Measurements from ENCODE around the gene DLG2.

DLG2 gene

DNA sequence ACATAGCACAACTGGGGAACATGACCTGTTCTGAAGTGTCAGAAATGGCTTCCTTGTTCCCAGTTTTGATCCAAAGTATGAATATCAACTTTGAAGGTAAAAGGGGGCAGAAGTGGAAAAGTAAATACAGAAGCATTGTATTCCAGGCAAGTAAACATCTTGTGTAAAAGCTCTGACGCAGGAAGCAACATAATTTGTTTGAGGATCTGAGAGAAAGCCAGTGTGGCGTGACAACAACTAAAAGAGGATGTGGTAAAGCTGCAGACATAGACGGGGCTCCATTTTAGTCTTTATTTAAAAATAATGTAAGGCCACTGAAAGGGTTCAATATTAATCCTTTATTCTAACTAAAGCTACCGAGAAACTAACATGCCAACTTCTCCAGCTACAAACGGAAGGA lies 310.2 kb downstream of the DLG2 start:
- no peaks in the 10 kb centered on the region for H3K36me3 ChIP-seq (ENCODE audit: control insufficient read depth, insufficient read depth, low read length)
- DNase-seq, result no peak
- H3K27me3 ChIP-seq (replicated peaks; ENCODE audit: control insufficient read depth, insufficient read depth, low read length, poor library complexity, severe bottlenecking), result no peaks in the 10 kb centered on the region
- H3K9me3 ChIP-seq (ENCODE audit: control insufficient read depth, low read length), result no peaks in the 10 kb centered on the region
- no peaks in the 10 kb centered on the region for H3K4me1 ChIP-seq (ENCODE audit: control insufficient read depth, insufficient read depth, low read length, poor library complexity, severe bottlenecking)
- no peak overlapping the region for H3K4me3 ChIP-seq (ENCODE audit: insufficient read depth, low read depth, low read length, poor library complexity, severe bottlenecking)
- no peak overlapping the region for H3K27ac ChIP-seq (ENCODE audit: insufficient read depth, low read length, poor library complexity, severe bottlenecking)

DNA sequence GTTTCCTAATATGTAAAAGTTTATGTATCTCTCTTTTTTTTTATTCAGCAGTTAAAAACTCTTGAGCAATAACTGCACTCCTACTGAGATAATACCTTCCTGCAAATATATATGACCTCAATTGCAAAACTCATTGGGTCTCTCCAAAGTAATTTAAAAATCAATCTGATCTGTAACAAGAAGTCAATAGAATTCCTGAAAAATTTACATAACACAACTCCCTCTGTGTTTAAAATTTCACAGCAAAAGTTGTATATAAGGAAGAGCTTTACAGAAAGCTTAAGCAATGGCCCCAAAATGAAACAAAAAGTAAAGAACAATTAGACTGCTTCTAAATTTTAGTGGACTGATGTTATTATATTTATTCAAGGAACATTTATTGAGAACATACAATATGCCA lies 313.4 kb downstream of the DLG2 start:
- Histone ChIP-seq H3K4me3 (ENCODE audit: insufficient read depth, low read depth, low read length, poor library complexity, severe bottlenecking) (no peak overlapping the region), H3K27me3 (replicated peaks; ENCODE audit: control insufficient read depth, insufficient read depth, low read length, poor library complexity, severe bottlenecking) (no peaks in the 10 kb centered on the region), H3K9me3 (ENCODE audit: control insufficient read depth, low read length) (no peaks in the 10 kb centered on the region), H3K36me3 (ENCODE audit: control insufficient read depth, insufficient read depth, low read length) (no peaks in the 10 kb centered on the region), H3K4me1 (ENCODE audit: control insufficient read depth, insufficient read depth, low read length, poor library complexity, severe bottlenecking) (no peaks in the 10 kb centered on the region), H3K27ac (ENCODE audit: insufficient read depth, low read length, poor library complexity, severe bottlenecking) (no peak overlapping the region)
- DNase-seq, result no peak

- Histone ChIP-seq H3K36me3 (ENCODE audit: control insufficient read depth, insufficient read depth, low read length) (no peaks in the 10 kb centered on the region), H3K4me3 (ENCODE audit: insufficient read depth, low read depth, low read length, poor library complexity, severe bottlenecking) (no peak overlapping the region), H3K4me1 (ENCODE audit: control insufficient read depth, insufficient read depth, low read length, poor library complexity, severe bottlenecking) (no peaks in the 10 kb centered on the region), H3K9me3 (ENCODE audit: control insufficient read depth, low read length) (no peaks in the 10 kb centered on the region), H3K27ac (ENCODE audit: insufficient read depth, low read length, poor library complexity, severe bottlenecking) (no peak overlapping the region), H3K27me3 (replicated peaks; ENCODE audit: control insufficient read depth, insufficient read depth, low read length, poor library complexity, severe bottlenecking) (no peaks in the 10 kb centered on the region)
- no peak for DNase-seq
Observed at GRCh38 chr11:85310479-85310878, 316.7 kb downstream of the DLG2 start.

- Histone ChIP-seq H3K36me3 (ENCODE audit: control insufficient read depth, insufficient read depth, low read length) (no peaks in the 10 kb centered on the region), H3K27me3 (replicated peaks; ENCODE audit: control insufficient read depth, insufficient read depth, low read length, poor library complexity, severe bottlenecking) (no peaks in the 10 kb centered on the region), H3K4me3 (ENCODE audit: insufficient read depth, low read depth, low read length, poor library complexity, severe bottlenecking) (no peak overlapping the region), H3K27ac (ENCODE audit: insufficient read depth, low read length, poor library complexity, severe bottlenecking) (no peak overlapping the region), H3K4me1 (ENCODE audit: control insufficient read depth, insufficient read depth, low read length, poor library complexity, severe bottlenecking) (no peaks in the 10 kb centered on the region), H3K9me3 (ENCODE audit: control insufficient read depth, low read length) (no peaks in the 10 kb centered on the region)
- DNase-seq, result no peak
Observed at GRCh38 chr11:85307366-85307765, 319.8 kb downstream of the DLG2 start.

DNA sequence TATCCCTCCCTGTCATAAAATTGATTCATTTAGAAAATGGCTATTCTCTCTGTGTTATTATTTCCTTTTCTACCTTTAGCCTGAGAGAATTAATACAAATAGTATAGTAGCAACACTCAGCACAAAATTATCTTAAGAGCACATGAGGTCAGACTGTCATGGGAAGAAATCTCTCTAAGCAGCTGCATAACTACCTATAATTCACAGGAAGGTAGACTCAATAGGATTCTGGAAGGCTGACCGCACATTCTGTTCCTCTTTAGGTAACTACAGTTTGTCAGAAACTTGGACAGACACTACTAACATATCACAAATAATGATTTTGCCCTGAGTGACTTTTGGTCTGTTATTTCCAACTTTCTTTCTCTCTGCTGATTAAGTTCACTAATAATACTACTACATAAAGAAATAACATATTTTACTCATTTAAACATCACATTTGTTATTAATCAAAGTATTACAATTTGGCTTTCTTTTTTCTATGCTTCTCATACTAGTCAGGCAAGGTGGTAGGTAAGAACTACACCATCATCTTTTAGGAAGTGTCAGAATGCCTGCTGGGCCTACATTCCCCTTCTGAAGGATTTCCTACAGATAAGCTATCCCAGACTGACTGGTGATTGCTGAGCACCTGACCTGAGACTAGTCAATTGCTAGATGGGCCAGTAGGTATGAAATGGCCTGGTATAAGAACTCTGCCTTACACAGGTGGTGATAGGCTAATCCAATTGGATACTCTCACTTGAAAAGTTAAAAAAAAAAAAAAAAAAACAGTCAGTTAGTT lies 325.1 kb downstream of the DLG2 start:
- Histone ChIP-seq H3K9me3 (ENCODE audit: control insufficient read depth, low read length) (no peaks in the 10 kb centered on the region), H3K4me3 (ENCODE audit: insufficient read depth, low read depth, low read length, poor library complexity, severe bottlenecking) (no peak overlapping the region), H3K4me1 (ENCODE audit: control insufficient read depth, insufficient read depth, low read length, poor library complexity, severe bottlenecking) (no peaks in the 10 kb centered on the region), H3K36me3 (ENCODE audit: control insufficient read depth, insufficient read depth, low read length) (no peaks in the 10 kb centered on the region), H3K27ac (ENCODE audit: insufficient read depth, low read length, poor library complexity, severe bottlenecking) (no peak overlapping the region), H3K27me3 (replicated peaks; ENCODE audit: control insufficient read depth, insufficient read depth, low read length, poor library complexity, severe bottlenecking) (no peaks in the 10 kb centered on the region)
- DNase-seq, result no peak

- Histone ChIP-seq H3K27me3 (replicated peaks; ENCODE audit: control insufficient read depth, insufficient read depth, low read length, poor library complexity, severe bottlenecking) (no peaks in the 10 kb centered on the region), H3K9me3 (ENCODE audit: control insufficient read depth, low read length) (no peaks in the 10 kb centered on the region), H3K4me3 (ENCODE audit: insufficient read depth, low read depth, low read length, poor library complexity, severe bottlenecking) (no peak overlapping the region), H3K36me3 (ENCODE audit: control insufficient read depth, insufficient read depth, low read length) (no peaks in the 10 kb centered on the region), H3K27ac (ENCODE audit: insufficient read depth, low read length, poor library complexity, severe bottlenecking) (no peak overlapping the region), H3K4me1 (ENCODE audit: control insufficient read depth, insufficient read depth, low read length, poor library complexity, severe bottlenecking) (no peaks in the 10 kb centered on the region)
- no peak for DNase-seq
Observed at GRCh38 chr11:85299258-85299942, 327.7 kb downstream of the DLG2 start.

- no peak for DNase-seq
- H3K4me1 ChIP-seq (ENCODE audit: control insufficient read depth, insufficient read depth, low read length, poor library complexity, severe bottlenecking), result no peaks in the 10 kb centered on the region
Observed at GRCh38 chr11:85295694-85296271, 331.4 kb downstream of the DLG2 start.

GRCh38 chr11:85281550-85281949 lies 345.6 kb downstream of the DLG2 start:
- no peaks in the 10 kb centered on the region for H3K4me1 ChIP-seq (ENCODE audit: control insufficient read depth, insufficient read depth, low read length, poor library complexity, severe bottlenecking)
- no peak overlapping the region for H3K4me3 ChIP-seq (ENCODE audit: insufficient read depth, low read depth, low read length, poor library complexity, severe bottlenecking)
- H3K27ac ChIP-seq (ENCODE audit: insufficient read depth, low read length, poor library complexity, severe bottlenecking), result no peak overlapping the region
- H3K27me3 ChIP-seq (replicated peaks; ENCODE audit: control insufficient read depth, insufficient read depth, low read length, poor library complexity, severe bottlenecking), result no peaks in the 10 kb centered on the region
- DNase-seq, result no peak
- H3K36me3 ChIP-seq (ENCODE audit: control insufficient read depth, insufficient read depth, low read length), result no peaks in the 10 kb centered on the region
- H3K9me3 ChIP-seq (ENCODE audit: control insufficient read depth, low read length), result no peaks in the 10 kb centered on the region

More at GRCh38 chr11:85295694-85296271, 331.4 kb downstream of the DLG2 start:
- Histone ChIP-seq H3K27ac (ENCODE audit: insufficient read depth, low read length, poor library complexity, severe bottlenecking) (no peak overlapping the region), H3K36me3 (ENCODE audit: control insufficient read depth, insufficient read depth, low read length) (no peaks in the 10 kb centered on the region), H3K4me3 (ENCODE audit: insufficient read depth, low read depth, low read length, poor library complexity, severe bottlenecking) (no peak overlapping the region), H3K9me3 (ENCODE audit: control insufficient read depth, low read length) (no peaks in the 10 kb centered on the region), H3K27me3 (replicated peaks; ENCODE audit: control insufficient read depth, insufficient read depth, low read length, poor library complexity, severe bottlenecking) (no peaks in the 10 kb centered on the region)

DNA sequence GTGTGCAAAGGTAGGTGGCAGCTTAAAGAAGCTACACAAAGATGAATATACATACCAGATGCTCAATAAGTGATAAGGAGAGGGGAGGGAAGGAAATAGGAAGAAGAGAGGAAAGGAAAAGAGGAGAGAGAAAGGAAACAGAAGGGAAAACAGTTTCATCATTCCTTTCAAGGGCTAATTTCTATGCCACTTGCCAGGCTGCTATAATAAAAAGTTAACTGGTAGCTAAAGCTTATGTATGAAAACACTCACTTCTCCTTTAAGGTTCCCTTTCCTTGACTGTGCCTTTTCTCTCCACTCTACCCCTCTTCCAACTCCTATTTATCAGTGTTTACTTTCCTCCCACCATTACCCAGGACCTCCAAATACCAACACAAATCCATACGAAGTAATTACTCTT lies 347.9 kb downstream of the DLG2 start:
- H3K36me3 ChIP-seq (ENCODE audit: control insufficient read depth, insufficient read depth, low read length), result no peaks in the 10 kb centered on the region
- no peaks in the 10 kb centered on the region for H3K9me3 ChIP-seq (ENCODE audit: control insufficient read depth, low read length)
- DNase-seq, result no peak
- H3K4me1 ChIP-seq (ENCODE audit: control insufficient read depth, insufficient read depth, low read length, poor library complexity, severe bottlenecking), result no peaks in the 10 kb centered on the region
- no peaks in the 10 kb centered on the region for H3K27me3 ChIP-seq (replicated peaks; ENCODE audit: control insufficient read depth, insufficient read depth, low read length, poor library complexity, severe bottlenecking)
- no peak overlapping the region for H3K4me3 ChIP-seq (ENCODE audit: insufficient read depth, low read depth, low read length, poor library complexity, severe bottlenecking)
- H3K27ac ChIP-seq (ENCODE audit: insufficient read depth, low read length, poor library complexity, severe bottlenecking), result no peak overlapping the region

DNA sequence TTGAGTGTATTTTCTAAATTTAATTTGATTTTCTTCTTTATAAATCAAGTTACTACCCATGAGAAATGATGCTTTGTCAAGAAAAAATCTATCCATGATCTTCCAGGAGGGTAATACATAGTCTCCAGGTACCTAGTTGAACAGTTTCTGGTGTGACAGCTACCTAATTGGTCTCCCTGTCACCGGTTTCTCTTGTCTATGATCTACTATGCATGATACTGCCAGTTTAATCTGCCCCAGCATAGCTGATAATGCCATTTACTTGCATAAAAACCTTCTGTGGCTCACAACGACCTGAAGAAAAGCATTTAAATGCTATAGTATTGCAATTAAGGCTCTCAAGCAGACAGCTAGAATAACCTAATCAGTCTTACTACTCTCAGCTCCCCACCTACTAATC lies 349.5 kb downstream of the DLG2 start:
- Histone ChIP-seq H3K4me1 (ENCODE audit: control insufficient read depth, insufficient read depth, low read length, poor library complexity, severe bottlenecking) (no peaks in the 10 kb centered on the region), H3K27ac (ENCODE audit: insufficient read depth, low read length, poor library complexity, severe bottlenecking) (no peak overlapping the region), H3K9me3 (ENCODE audit: control insufficient read depth, low read length) (no peaks in the 10 kb centered on the region), H3K4me3 (ENCODE audit: insufficient read depth, low read depth, low read length, poor library complexity, severe bottlenecking) (no peak overlapping the region), H3K36me3 (ENCODE audit: control insufficient read depth, insufficient read depth, low read length) (no peaks in the 10 kb centered on the region), H3K27me3 (replicated peaks; ENCODE audit: control insufficient read depth, insufficient read depth, low read length, poor library complexity, severe bottlenecking) (no peaks in the 10 kb centered on the region)
- DNase-seq, result no peak

All from effector memory CD4-positive, alpha-beta T cell (primary cell).